Measurements from ENCODE around the gene MARCKSL1.
"Not testable (repeated sequence)": the region's sequence is repeated elsewhere in the genome, so short reads cannot be mapped to it uniquely, and the experiment has no call there.

Gene MARCKSL1

DNA sequence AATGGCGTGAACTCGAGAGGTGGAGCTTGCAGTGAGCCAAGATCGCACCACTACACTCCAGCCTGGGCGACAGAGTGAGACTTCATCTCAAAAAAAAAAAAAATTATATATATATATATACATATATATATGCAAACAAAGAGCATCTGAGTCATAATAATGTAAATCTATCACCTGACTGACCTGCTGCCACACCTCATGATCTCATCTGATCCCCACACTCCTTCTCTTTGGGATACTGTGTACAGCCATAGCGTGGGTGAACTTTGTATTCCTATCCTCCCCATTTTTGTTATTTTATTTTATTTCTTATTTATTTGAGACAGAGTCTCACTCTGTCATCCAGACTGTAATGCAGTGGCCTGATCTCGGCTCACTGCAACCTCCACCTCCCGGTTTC lies 46.8 kb downstream of the MARCKSL1 start:
- no peak for DNase-seq (ENCODE audit: low read depth in 2 of 2)

DNA sequence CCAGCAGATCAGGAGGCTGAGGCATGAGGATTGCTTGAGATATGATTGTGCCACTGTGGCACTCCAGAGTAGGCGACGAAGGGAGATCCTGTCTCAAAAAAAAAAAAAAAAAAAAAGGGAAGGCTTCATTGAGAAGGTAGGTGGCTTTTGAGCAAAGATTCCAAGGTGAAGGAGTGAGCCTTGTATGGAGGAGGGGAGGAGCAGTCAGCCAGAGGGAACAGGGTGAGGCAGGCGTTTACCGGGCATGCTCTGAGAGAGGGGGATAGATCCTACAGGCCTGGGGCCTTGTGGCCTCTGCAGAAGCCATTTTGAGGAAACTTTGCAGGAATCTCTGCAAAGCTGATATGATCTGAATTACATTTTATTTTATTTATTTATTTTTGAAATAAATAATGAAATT lies 49.3 kb downstream of the MARCKSL1 start:
- no peak for DNase-seq (ENCODE audit: low read depth in 2 of 2)

DNA sequence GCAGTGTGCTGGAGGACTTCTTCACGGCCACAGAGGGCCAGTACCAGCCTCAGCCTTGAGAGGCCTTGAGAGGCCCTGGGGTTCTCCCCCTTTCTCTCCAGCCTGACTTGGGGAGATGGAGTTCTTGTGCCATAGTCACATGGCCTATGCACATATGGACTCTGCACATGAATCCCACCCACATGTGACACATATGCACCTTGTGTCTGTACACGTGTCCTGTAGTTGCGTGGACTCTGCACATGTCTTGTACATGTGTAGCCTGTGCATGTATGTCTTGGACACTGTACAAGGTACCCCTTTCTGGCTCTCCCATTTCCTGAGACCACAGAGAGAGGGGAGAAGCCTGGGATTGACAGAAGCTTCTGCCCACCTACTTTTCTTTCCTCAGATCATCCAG lies 50.4 kb downstream of the MARCKSL1 start:
- no peak for DNase-seq (ENCODE audit: low read depth in 2 of 2)

DNA sequence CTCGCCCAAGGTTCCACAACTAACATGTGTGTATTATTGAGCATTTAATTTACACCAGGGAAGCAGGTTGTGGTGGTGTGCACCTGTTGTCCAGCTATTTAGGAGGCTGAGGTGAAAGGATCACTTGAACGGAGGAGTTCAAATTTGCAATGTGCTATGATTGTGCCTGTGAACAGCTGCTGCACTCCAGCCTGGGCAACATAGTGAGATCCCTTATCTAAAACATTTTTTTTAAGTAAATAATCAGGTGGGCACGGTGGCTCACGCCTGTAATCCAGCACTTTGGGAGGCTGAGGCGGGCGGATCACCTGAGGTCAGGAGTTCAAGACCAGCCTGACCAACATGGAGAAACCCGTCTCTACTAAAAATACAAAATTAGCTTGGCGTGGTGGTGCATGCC lies 51.3 kb downstream of the MARCKSL1 start:
- DNase-seq (ENCODE audit: low read depth in 2 of 2) = not testable (repeated sequence)

Measured in stimulated activated CD8-positive, alpha-beta memory T cell treated with anti-CD3 and anti-CD28 coated beads, Interleukin-7, amount 100 ng/mL, for 4 hours (primary cell).